Measurements from ENCODE around the gene WNT3A. TPM values are rescaled to one million over a fixed set of nuclear protein-coding genes. Genes with fewer than 3 reads are reported as not detected.

Gene WNT3A
- polyA plus RNA-seq, 1 donor (not counting 4 experiments of a cell fraction or from before 2014, with no cell fraction given): 0.07 TPM

DNA sequence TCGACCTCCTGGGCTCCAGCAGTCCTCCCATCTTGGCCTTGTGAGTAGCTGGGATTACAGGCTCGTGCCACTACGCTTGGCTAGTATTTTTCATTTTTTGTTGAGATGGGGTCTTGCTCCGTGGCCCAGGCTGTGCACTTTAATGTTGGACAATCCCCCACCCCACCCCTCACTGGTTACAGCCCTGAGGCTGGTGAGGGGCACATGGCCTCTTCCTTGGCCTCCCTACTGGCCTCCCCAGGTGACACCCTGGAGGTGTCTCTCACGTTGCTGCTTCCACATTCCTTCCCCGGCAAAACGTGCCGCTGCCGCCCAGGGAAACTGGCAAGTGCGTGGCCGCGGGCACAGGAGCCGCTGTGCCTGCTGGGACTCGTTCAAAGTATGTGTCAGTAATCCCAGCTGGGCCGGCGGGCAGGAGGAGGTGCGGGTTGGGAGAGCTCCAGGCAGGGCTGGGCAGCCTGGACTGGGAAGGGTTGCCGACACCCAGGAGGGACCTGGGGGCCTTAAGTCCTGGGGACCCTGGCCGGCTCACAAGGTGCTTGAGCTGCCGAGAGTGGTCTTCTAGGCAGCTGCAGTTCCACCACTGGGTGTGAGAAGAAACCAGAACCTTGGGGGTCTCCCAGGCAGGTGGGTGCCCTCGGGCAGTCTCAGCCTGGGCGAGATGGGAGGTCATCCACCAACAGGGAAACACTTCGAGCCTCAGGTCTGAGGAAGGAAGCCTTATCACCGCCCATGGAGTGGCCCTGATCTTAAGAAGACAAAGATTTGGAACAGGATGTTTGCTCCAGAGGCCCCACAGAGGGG, 6.5 kb downstream of the WNT3A start:
- Histone ChIP-seq H4K20me1 (ENCODE audit: control insufficient read depth, extremely low read depth, insufficient read depth, low read length) (no peaks in the 10 kb centered on the region), H3K79me2 (ENCODE audit: control insufficient read depth, insufficient read depth, low read length) (no peaks in the 10 kb centered on the region), H3K4me3 (ENCODE audit: control insufficient read depth in 2 of 3, extremely low read depth in 1 of 3, insufficient read depth in 2 of 3, low read depth in 1 of 3, low read length in 3 of 3) (peak overlapping the region in 2 of 3 experiments; percentile 9 to 11), H3K9me1 (ENCODE audit: control insufficient read depth, extremely low read depth, insufficient read depth, low read length) (no peaks in the 10 kb centered on the region), H2AFZ (ENCODE audit: control insufficient read depth, low read length) (no peak overlapping the region), H3K36me3 (ENCODE audit: control insufficient read depth in 2 of 2, extremely low read depth in 1 of 2, insufficient read depth in 2 of 2, low read length in 2 of 2) (no peaks in the 10 kb centered on the region), H3K27me3 (ENCODE audit: control insufficient read depth, extremely low read depth, insufficient read depth, low read length) (peaks cover 28% of the 10 kb centered on the region), H3K4me1 (ENCODE audit: control insufficient read depth, extremely low read depth, insufficient read depth, low read length) (peaks cover 34% of the 10 kb centered on the region), H3K9me3 (ENCODE audit: control insufficient read depth, low read depth, low read length) (no peaks in the 10 kb centered on the region), H3K4me2 (ENCODE audit: control insufficient read depth, extremely low read depth, insufficient read depth, low read depth, low read length) (peak overlapping the region; percentile 52), H3K9ac (ENCODE audit: control insufficient read depth, extremely low read depth, insufficient read depth, low read length) (peak overlapping the region; percentile 18), H3K27ac (ENCODE audit: control insufficient read depth, insufficient read depth, low read length) (peak overlapping the region; percentile 22)
- no peak for TF ChIP-seq EZH2 (IDR thresholded peaks at IDR 0.05; ENCODE audit: low read length)
- TF ChIP-seq, protein P1, sequence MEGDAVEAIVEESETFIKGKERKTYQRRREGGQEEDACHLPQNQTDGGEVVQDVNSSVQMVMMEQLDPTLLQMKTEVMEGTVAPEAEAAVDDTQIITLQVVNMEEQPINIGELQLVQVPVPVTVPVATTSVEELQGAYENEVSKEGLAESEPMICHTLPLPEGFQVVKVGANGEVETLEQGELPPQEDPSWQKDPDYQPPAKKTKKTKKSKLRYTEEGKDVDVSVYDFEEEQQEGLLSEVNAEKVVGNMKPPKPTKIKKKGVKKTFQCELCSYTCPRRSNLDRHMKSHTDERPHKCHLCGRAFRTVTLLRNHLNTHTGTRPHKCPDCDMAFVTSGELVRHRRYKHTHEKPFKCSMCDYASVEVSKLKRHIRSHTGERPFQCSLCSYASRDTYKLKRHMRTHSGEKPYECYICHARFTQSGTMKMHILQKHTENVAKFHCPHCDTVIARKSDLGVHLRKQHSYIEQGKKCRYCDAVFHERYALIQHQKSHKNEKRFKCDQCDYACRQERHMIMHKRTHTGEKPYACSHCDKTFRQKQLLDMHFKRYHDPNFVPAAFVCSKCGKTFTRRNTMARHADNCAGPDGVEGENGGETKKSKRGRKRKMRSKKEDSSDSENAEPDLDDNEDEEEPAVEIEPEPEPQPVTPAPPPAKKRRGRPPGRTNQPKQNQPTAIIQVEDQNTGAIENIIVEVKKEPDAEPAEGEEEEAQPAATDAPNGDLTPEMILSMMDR (optimal IDR thresholded peaks at IDR 0.05 in 1 of 3, IDR thresholded peaks at IDR 0.05 in 1 of 3, conservative IDR thresholded peaks at IDR 0.05 in 1 of 3; ENCODE audit: extremely low read depth in 1 of 3, insufficient read depth in 2 of 3, low read length in 3 of 3): peak in 1 of 3 experiments; percentile 5
- DNase-seq (ENCODE audit: low read depth, low spot score): peak; percentile 86
- dilution Hi-C loops (cut with MboI; ENCODE audit: extremely low pct_ligation_motif_present, low sequenced_read_pairs): no loop called here
- FAIRE-seq: peak; percentile 77

DNA sequence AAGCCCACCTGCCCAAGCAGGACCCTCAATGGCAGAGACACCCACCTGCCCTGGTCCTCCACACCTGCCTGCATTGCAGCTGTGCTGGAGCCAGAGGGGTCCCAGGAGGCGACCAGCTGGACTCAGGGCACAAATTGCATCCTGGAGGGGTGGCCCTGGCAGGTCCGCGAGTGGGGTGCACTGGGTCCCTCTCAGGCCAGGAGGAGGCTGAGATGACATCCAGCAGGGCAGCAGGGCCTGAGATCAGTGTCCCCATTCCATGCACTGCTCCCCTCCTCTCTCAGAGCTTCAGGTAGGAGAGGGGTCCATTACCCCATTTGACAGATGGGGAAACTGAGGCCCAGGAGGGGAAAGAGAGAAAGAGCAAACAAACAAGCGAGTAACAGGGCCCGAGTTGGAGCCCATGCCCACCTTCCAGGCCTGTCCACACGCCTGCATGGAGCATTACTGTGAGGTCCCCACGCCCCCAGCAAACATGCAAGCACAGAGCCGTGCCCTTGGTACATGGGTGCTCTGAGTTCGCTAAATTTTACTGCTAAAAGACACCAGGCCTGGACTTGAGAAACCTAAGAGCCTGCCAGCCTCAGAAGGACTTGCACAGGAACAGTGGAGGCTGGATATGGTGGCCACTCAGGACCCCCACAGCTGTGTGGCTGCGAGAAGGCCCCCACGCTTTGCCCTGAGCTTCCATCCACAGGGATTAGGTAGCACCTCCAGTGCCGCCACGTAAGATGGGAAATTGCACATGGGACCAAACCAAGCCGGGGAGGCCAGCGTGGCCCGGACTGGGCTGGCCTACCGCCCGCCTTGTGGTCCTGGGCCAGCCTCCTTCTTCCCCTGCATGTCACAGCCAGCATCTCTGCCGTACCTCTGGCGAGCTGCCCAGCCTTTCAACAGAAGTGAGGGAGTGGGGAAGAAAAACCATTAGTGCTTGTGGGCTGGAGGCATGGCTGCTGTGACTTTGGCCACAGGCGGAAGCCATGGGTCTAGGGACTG, 7.4 kb downstream of the WNT3A start:
- DNase-seq (ENCODE audit: low read depth, low spot score) (peak; percentile 60), FAIRE-seq (peak; percentile 87)
- no peaks in the 10 kb centered on the region for H3K79me2 ChIP-seq (ENCODE audit: control insufficient read depth, insufficient read depth, low read length)
- TF ChIP-seq, protein P1 (optimal IDR thresholded peaks at IDR 0.05 in 1 of 3, IDR thresholded peaks at IDR 0.05 in 1 of 3, conservative IDR thresholded peaks at IDR 0.05 in 1 of 3; ENCODE audit: extremely low read depth in 1 of 3, insufficient read depth in 2 of 3, low read length in 3 of 3): no peak
- no peak for TF ChIP-seq EZH2 (IDR thresholded peaks at IDR 0.05; ENCODE audit: low read length)
- H3K9me3 ChIP-seq (ENCODE audit: control insufficient read depth, low read depth, low read length): no peaks in the 10 kb centered on the region
- H3K9ac ChIP-seq (ENCODE audit: control insufficient read depth, extremely low read depth, insufficient read depth, low read length): peak overlapping the region; percentile 1
- dilution Hi-C loops (cut with MboI; ENCODE audit: extremely low pct_ligation_motif_present, low sequenced_read_pairs): no loop called here
- peaks cover 32% of the 10 kb centered on the region for H3K4me1 ChIP-seq (ENCODE audit: control insufficient read depth, extremely low read depth, insufficient read depth, low read length)
- H4K20me1 ChIP-seq (ENCODE audit: control insufficient read depth, extremely low read depth, insufficient read depth, low read length): no peaks in the 10 kb centered on the region
- peak overlapping the region; percentile 47 for H3K27ac ChIP-seq (ENCODE audit: control insufficient read depth, insufficient read depth, low read length)
- no peaks in the 10 kb centered on the region for H3K9me1 ChIP-seq (ENCODE audit: control insufficient read depth, extremely low read depth, insufficient read depth, low read length)
- H3K27me3 ChIP-seq (ENCODE audit: control insufficient read depth, extremely low read depth, insufficient read depth, low read length): peaks cover 19% of the 10 kb centered on the region
- peak overlapping the region in 1 of 3 experiments; percentile 9 for H3K4me3 ChIP-seq (ENCODE audit: control insufficient read depth in 2 of 3, extremely low read depth in 1 of 3, insufficient read depth in 2 of 3, low read depth in 1 of 3, low read length in 3 of 3)
- peak overlapping the region; percentile 66 for H3K4me2 ChIP-seq (ENCODE audit: control insufficient read depth, extremely low read depth, insufficient read depth, low read depth, low read length)
- no peaks in the 10 kb centered on the region for H3K36me3 ChIP-seq (ENCODE audit: control insufficient read depth in 2 of 2, extremely low read depth in 1 of 2, insufficient read depth in 2 of 2, low read length in 2 of 2)
- H2AFZ ChIP-seq (ENCODE audit: control insufficient read depth, low read length): peak overlapping the region; percentile 16

Data from keratinocyte (primary cell).